HepG2 (cell line): ENCODE data around the gene CAPN15. TPM values are rescaled to one million over a fixed set of nuclear protein-coding genes. Genes with fewer than 3 reads are reported as not detected.

ENCODE experiments used
- ARNT ChIP-seq: fragments of 450-650 bp; IDR thresholded peaks from 2 replicates; pipeline ENCODE4 v1.6.1; 2017
- ATM ChIP-seq: fragments of 450-650 bp; IDR thresholded peaks from 2 replicates; pipeline ENCODE4 v1.7.1; 2017; ENCODE audit warnings: mild to moderate bottlenecking, borderline replicate concordance
- ELF3 ChIP-seq: IDR thresholded peaks from 2 replicates; pipeline ENCODE4 v1.6.1; 2016; ENCODE audit warnings: missing genetic modification reagents, missing compliant biosample characterization
- FOXP1 ChIP-seq, 2 experiments: fragments of 450-650 bp in 1 of 2; IDR thresholded peaks; 2 replicates each; pipeline ENCODE4 v1.6.1; 2017 to 2018; ENCODE audit warnings: antibody characterized with exemption in 1 of 2
- HMG20B ChIP-seq: conservative IDR thresholded peaks from 2 replicates; pipeline ENCODE4 v1.6.1; 2016; ENCODE audit warnings: missing genetic modification reagents, missing compliant biosample characterization
- HNRNPK ChIP-seq: fragments of 200-400 bp; formaldehyde crosslinking; IDR thresholded peaks from 2 replicates; pipeline ENCODE4 v1.6.1; 2018; ENCODE audit warnings: low read length, low read depth, moderate library complexity, mild to moderate bottlenecking; ENCODE audit not compliant: poor library complexity, severe bottlenecking
- IKZF1 ChIP-seq: fragments of 450-650 bp; IDR thresholded peaks from 2 replicates; pipeline ENCODE4 v1.7.1; 2016
- JDP2 ChIP-seq: sonication (generic); formaldehyde crosslinking; IDR thresholded peaks from 2 replicates; pipeline ENCODE4 v1.8.1; 2022; ENCODE audit warnings: missing genetic modification reagents, borderline replicate concordance
- MEF2D ChIP-seq: sonication (generic); formaldehyde crosslinking; IDR thresholded peaks from 2 replicates; pipeline ENCODE4 v1.5.1; 2020; ENCODE audit warnings: mild to moderate bottlenecking, missing genetic modification reagents
- MIER2 ChIP-seq: IDR thresholded peaks from 2 replicates; pipeline ENCODE4 v1.6.1; 2016; ENCODE audit warnings: missing biosample characterization, missing genetic modification reagents
- PHF5A ChIP-seq: IDR thresholded peaks from one replicate; pipeline ENCODE4 v1.6.1; 2018; ENCODE audit warnings: low read depth, missing genetic modification reagents; ENCODE audit not compliant: unreplicated experiment
- SP2 ChIP-seq: sonication (generic); formaldehyde crosslinking; IDR thresholded peaks from 2 replicates; pipeline ENCODE4 v1.5.1; 2020; ENCODE audit warnings: mild to moderate bottlenecking, missing genetic modification reagents
- SUZ12 ChIP-seq: fragments of 150-350 bp; IDR thresholded peaks from 2 replicates; pipeline ENCODE4 v1.6.1; 2014; ENCODE audit warnings: low read depth, low read length
- ZBTB33 ChIP-seq: sonication (generic); formaldehyde crosslinking; IDR thresholded peaks from 2 replicates; pipeline ENCODE4 v1.4.0; 2020; ENCODE audit warnings: missing genetic modification reagents
- ZBTB46 ChIP-seq: sonication (generic); formaldehyde crosslinking; IDR thresholded peaks from 2 replicates; pipeline ENCODE4 v1.4.0; 2020; ENCODE audit warnings: mild to moderate bottlenecking, missing genetic modification reagents, borderline replicate concordance
- ZNF33A ChIP-seq: sonication (generic); formaldehyde crosslinking; IDR thresholded peaks from 2 replicates; pipeline ENCODE4 v1.5.1; 2020; ENCODE audit warnings: missing genetic modification reagents, mild to moderate bottlenecking, moderate library complexity, borderline replicate concordance
- ZNF350 ChIP-seq: sonication (generic); formaldehyde crosslinking; IDR thresholded peaks from 2 replicates; pipeline ENCODE4 v1.4.0; 2020; ENCODE audit warnings: mild to moderate bottlenecking, low read depth, missing genetic modification reagents, borderline replicate concordance
- ZNF567 ChIP-seq: sonication (generic); formaldehyde crosslinking; IDR thresholded peaks from 2 replicates; pipeline ENCODE4 v1.8.1; 2023; ENCODE audit warnings: mild to moderate bottlenecking, missing genetic modification reagents, borderline replicate concordance
- ZNF704 ChIP-seq: sonication (generic); formaldehyde crosslinking; IDR thresholded peaks from 2 replicates; pipeline ENCODE4 v1.8.1; 2023; ENCODE audit warnings: mild to moderate bottlenecking, inconsistent platforms, moderate library complexity, missing genetic modification reagents, borderline replicate concordance
- ZNF737 ChIP-seq: sonication (generic); formaldehyde crosslinking; IDR thresholded peaks from 2 replicates; pipeline ENCODE4 v1.5.0; 2020; ENCODE audit warnings: missing genetic modification reagents, mild to moderate bottlenecking, borderline replicate concordance
- ZNF790 ChIP-seq: sonication (generic); formaldehyde crosslinking; IDR thresholded peaks from 2 replicates; pipeline ENCODE4 v1.8.0; 2022; ENCODE audit warnings: missing genetic modification reagents, mild to moderate bottlenecking, borderline replicate concordance
- ZSCAN12 ChIP-seq: sonication (generic); formaldehyde crosslinking; IDR thresholded peaks from 2 replicates; pipeline ENCODE4 v1.9.0; 2021; ENCODE audit warnings: mild to moderate bottlenecking, missing genetic modification reagents
- ZUFSP ChIP-seq: sonication (generic); formaldehyde crosslinking; IDR thresholded peaks from 2 replicates; pipeline ENCODE4 v1.9.0; 2021; ENCODE audit warnings: missing genetic modification reagents, mild to moderate bottlenecking, borderline replicate concordance
- polyA plus RNA-seq, 8 experiments: library from polyadenylated mRNA; depleted of rRNA in 3 of 8; stranded (reverse) in 7 of 8; unstranded in 1 of 8; fragments of >200 nt; fragmentation: Illumina TruSeq in 4 of 8; extraction: Trizol in 4 of 8; gene quantifications; 2 replicates each; pipeline versions ENCODE4 v1.2.1 to v1.2.3, GENCODE V29; 2011 to 2016; ENCODE audit warnings: low read depth in 4 of 8, missing spikeins in 1 of 8, mixed read lengths in 1 of 8; ENCODE audit not compliant: insufficient read depth in 1 of 8
- total RNA-seq, 5 experiments: library from RNA; depleted of rRNA; stranded (reverse); fragments of >200 nt; fragmentation: Illumina TruSeq; extraction: Trizol; gene quantifications; 2 replicates each; pipeline ENCODE4 v1.2.3, GENCODE V29; 2016; ENCODE audit warnings: low read depth in 1 of 5

The CAPN15 gene
- total and polyA plus RNA-seq, 2 of the 13 experiments (the other 11 are each of a cell fraction or from before 2014, with no cell fraction given): 14.9 to 24.5 TPM

- TF ChIP-seq MEF2D: no peak
- TF ChIP-seq SP2 (CRISPR knock-in tag): no peak
- TF ChIP-seq ZBTB46 (CRISPR knock-in tag): no peak
- no peak for TF ChIP-seq PHF5A (CRISPR knock-in tag)
- TF ChIP-seq ZUFSP (CRISPR knock-in tag): no peak
- TF ChIP-seq ZNF350: no peak
- TF ChIP-seq HNRNPK: no peak
- TF ChIP-seq ATM: no peak
- TF ChIP-seq JDP2 (CRISPR knock-in tag): no peak
- peak; percentile 57; the same call in 1 of the 2 replicates for TF ChIP-seq ZBTB33 (CRISPR knock-in tag)
- TF ChIP-seq ARNT: no peak
- TF ChIP-seq ZNF33A (CRISPR knock-in tag): no peak
- TF ChIP-seq ZNF567 (CRISPR knock-in tag): no peak
- no peak for TF ChIP-seq ELF3
- no peak for TF ChIP-seq ZNF737
- no peak for TF ChIP-seq ZSCAN12
- no peak for TF ChIP-seq IKZF1
- TF ChIP-seq MIER2 (CRISPR knock-in tag): no peak
- no peak for TF ChIP-seq SUZ12
- TF ChIP-seq ZNF704 (CRISPR knock-in tag): no peak
- no peak for TF ChIP-seq ZNF790
- TF ChIP-seq FOXP1 (IDR thresholded peaks at IDR 0.05): no peak
- TF ChIP-seq FOXP1 (CRISPR knock-in tag; IDR thresholded peaks at IDR 0.05): no peak
- no peak for TF ChIP-seq HMG20B (CRISPR knock-in tag)
These were observed 24.1 kb upstream of the CAPN15 start (continued) for GRCh38 chr16:503150-504071.
